Uterus (tissue), 4 donors: Measurements from ENCODE around the gene ARAP1. TPM values are rescaled to one million over a fixed set of nuclear protein-coding genes. Genes with fewer than 3 reads are reported as not detected.

Experiments
- DNase-seq, 2 donors: peaks; one replicate each; pipeline ENCODE4 v3.0.0-alpha.2; 2019 to 2020
- H3K27ac ChIP-seq, 2 donors: fragments of 200-600 bp; sonication (generic); 1 replicate in 1 of 2; 2 replicates in 1 of 2; pipeline ENCODE4 v1.5.1; 2016 to 2018
- H3K27me3 ChIP-seq, 2 donors: fragments of 200-600 bp; sonication (generic); one replicate each; pipeline ENCODE4 v1.5.1; 2018 to 2019; ENCODE audit warnings: control low read depth in 1 of 2
- H3K36me3 ChIP-seq, 2 donors: fragments of 200-600 bp; sonication (generic); one replicate each; pipeline ENCODE4 v1.5.1; 2019; ENCODE audit warnings: control low read depth in 1 of 2
- H3K4me1 ChIP-seq, 2 donors: fragments of 200-600 bp; sonication (generic); one replicate each; pipeline ENCODE4 v1.5.1; 2018 to 2019; ENCODE audit warnings: control low read depth in 1 of 2
- H3K4me3 ChIP-seq, 2 donors: fragments of 200-600 bp; sonication (generic); 1 replicate in 1 of 2; 2 replicates in 1 of 2; pipeline ENCODE4 v1.5.1; 2018 to 2019; ENCODE audit warnings: mild to moderate bottlenecking in 1 of 2
- H3K9me3 ChIP-seq, 2 donors: fragments of 200-600 bp; sonication (generic); one replicate each; pipeline ENCODE4 v1.5.1; 2019; ENCODE audit warnings: control low read depth in 1 of 2
- CTCF ChIP-seq, 4 experiments: fragments of 200-600 bp in 2 of 4; fragments of 450-650 bp in 2 of 4; sonication (generic) in 2 of 4; IDR thresholded peaks; one replicate each; pipeline ENCODE4 v1.5.1; 2016 to 2019; ENCODE audit warnings: antibody characterized with exemption in 4 of 4, mild to moderate bottlenecking in 2 of 4, moderate library complexity in 1 of 4
- POLR2A ChIP-seq, 2 donors: fragments of 450-650 bp; IDR thresholded peaks; one replicate each; pipeline ENCODE4 v1.6.1; 2016; ENCODE audit warnings: antibody characterized with exemption in 2 of 2, mild to moderate bottlenecking in 1 of 2, moderate library complexity in 1 of 2
- intact Hi-C: fragments of 100-400 bp; cut with DNase I; formaldehyde crosslinking; loops from one replicate; pipeline ENCODE4 v1.15.1; 2023; ENCODE audit warnings: low total_unique reads
- total RNA-seq, 4 donors: library from RNA; depleted of rRNA in 3 of 4; stranded (reverse); fragments of >200 nt in 3 of 4; gene quantifications; one replicate each; pipeline versions ENCODE4 v1.1.0 to v1.2.4, GENCODE V29; 2014 to 2023
- donor health status: DM: yes; HTN: yes; CAD: no.

The ARAP1 gene
- total RNA-seq, 4 donors from 2014 or later: 21.3 to 222 (median 70.4) TPM

DNA sequence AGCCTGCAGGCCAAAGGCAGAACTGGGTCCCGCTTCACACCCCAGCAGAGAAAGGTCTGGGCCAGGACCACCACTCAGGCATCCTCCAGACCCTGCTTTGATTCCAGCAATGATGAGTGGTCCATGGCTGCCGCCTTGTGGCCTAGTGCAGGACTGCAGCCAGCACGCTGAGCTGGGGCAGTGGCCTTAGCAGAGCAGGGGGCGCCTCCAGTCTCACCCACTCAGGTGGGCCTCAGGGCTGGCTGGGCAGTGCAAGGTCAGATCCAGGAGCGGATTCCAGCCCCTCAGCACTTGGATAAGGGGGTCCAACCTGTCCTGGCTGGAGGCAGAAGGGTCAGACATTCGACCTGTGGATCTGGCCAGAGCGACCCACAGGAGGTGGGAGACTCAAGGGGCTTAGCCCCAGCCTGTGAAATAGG lies 68.4 kb downstream of the ARAP1 start:
- Histone ChIP-seq H3K27me3 (no peaks in the 10 kb centered on the region), H3K36me3 (no peaks in the 10 kb centered on the region), H3K4me3 (no peak overlapping the region), H3K27ac (peak overlapping the region; percentile 43 to 75), H3K4me1 (no peaks in the 10 kb centered on the region), H3K9me3 (no peaks in the 10 kb centered on the region)
- peak; percentile 58 to 68 for DNase-seq
- intact Hi-C loops: no loop called here
- TF ChIP-seq POLR2A (IDR thresholded peaks at IDR 0.05) (peak in 1 of 2 donors; percentile 15), CTCF (IDR thresholded peaks at IDR 0.05) (peak; percentile 83 to 95 (median 88))

DNA sequence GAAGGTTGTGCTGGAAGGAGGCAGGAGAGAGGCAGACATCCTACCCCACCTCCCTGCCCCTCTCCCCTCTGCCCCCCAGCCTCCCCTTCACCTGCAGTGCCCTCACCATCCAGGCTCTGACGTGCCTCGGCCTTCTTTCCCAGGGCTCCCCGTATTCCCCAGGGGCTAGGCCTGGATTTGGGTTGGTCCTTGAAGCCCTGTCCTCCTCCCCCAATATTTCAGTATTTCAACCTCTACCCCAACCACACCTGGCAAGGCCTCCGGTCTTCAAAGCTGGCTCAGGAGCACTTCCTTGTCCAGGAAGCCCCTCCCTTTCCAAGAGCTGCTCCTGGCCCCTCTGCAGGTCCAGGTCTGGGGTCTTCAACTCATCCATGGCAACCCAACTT lies 69.4 kb downstream of the ARAP1 start:
- no peak for DNase-seq
- Histone ChIP-seq H3K9me3 (no peaks in the 10 kb centered on the region), H3K4me1 (no peaks in the 10 kb centered on the region), H3K27ac (no peak overlapping the region), H3K36me3 (no peaks in the 10 kb centered on the region), H3K27me3 (peaks cover 0 to 6% of the 10 kb centered on the region in 2 donors), H3K4me3 (no peak overlapping the region)
- intact Hi-C loops: no loop called here
- no peak for TF ChIP-seq CTCF (IDR thresholded peaks at IDR 0.05)
- TF ChIP-seq POLR2A (IDR thresholded peaks at IDR 0.05): no peak

DNA sequence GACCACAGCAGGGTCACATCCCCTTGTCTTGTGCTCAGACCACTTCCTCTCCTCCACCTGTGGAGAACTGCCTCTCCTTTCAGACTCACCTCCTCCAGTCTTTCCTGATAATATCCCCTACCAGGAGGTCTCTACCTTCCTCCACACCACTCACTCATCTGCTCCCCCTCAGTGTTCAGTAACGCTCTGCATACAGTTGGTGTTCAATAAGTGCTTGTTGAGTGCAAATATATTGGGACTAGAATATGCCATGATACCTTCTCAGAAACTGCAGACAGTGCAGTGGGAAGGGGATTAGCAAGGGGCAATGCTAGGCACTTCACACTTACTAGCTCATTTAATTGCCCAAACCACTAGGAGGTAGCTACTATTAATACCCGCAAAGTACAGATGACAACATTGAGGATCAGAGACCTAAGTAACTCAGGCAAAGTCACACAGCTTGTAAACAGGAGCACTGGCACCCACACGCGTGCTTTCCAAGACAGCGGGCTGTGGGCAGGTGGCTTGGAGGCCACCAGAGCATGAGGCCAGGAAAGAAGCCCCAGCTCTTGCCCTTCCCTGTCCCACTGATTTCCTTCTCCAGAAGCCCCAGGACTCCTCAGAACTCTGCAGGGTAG lies 69.9 kb downstream of the ARAP1 start:
- TF ChIP-seq CTCF (IDR thresholded peaks at IDR 0.05) (no peak), POLR2A (IDR thresholded peaks at IDR 0.05) (no peak)
- Histone ChIP-seq H3K27me3 (peaks cover 0 to 11% of the 10 kb centered on the region in 2 donors), H3K4me1 (no peaks in the 10 kb centered on the region), H3K36me3 (no peaks in the 10 kb centered on the region), H3K27ac (no peak overlapping the region), H3K4me3 (no peak overlapping the region), H3K9me3 (no peaks in the 10 kb centered on the region)
- intact Hi-C loops: no loop called here
- no peak for DNase-seq

DNA sequence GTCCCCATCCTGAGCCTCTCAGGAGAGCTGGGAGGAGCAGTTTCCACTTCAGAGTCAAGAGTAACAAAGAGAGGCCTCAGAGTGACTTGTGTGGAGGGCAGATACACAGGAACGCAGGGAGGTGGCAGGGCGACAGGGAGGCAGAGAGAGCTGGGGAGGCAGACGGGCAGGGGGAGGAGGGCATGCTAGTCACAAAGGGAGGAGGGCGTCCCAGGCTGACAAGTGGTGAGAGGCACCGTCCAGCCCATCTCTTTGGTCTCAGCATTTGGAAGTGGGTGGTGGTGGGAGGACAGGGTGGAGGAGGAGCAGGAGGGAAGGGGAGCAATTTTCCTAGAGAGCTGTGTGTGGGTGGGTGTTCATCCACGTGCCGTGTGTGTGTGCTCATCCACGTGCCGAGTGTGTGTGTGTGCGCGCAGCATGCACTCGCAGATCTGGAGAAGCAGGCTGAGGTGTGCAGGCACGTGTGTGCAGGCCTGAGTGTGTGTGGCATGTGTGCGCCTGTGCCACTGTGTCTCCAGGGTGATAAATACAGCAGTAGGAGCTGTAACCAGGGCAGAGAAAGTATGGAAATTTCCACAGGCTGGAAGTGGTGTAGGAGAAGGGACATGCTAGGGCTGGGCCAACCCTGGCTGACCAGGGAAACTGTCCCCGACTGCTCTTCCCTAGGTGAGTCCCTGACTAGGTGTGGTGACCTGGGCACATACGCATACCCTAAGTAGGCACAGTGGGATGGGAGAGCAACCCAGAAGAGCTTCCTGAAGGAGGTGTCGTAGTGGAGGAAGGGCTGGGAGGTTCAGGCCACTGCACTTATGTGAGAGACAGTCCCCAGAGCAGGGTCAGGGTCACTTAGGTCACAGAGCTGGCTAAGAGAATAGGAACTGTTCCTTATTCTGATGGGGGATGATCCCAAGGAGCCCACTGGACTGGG lies 70.7 kb downstream of the ARAP1 start:
- no peak overlapping the region for H3K4me3 ChIP-seq
- H3K4me1 ChIP-seq: no peaks in the 10 kb centered on the region
- intact Hi-C loops: no loop called here
- H3K27ac ChIP-seq: no peak overlapping the region
- no peaks in the 10 kb centered on the region for H3K9me3 ChIP-seq
- no peaks in the 10 kb centered on the region for H3K36me3 ChIP-seq
- no peak for TF ChIP-seq POLR2A (IDR thresholded peaks at IDR 0.05)
- TF ChIP-seq CTCF (IDR thresholded peaks at IDR 0.05): no peak
- peak in 1 of 2 donors; percentile 31 for DNase-seq
- peaks cover 0 to 16% of the 10 kb centered on the region in 2 donors for H3K27me3 ChIP-seq

GRCh38 chr11:72680624-72681158 lies 71.5 kb downstream of the ARAP1 start:
- H3K27me3 ChIP-seq: peaks cover 0 to 16% of the 10 kb centered on the region in 2 donors
- TF ChIP-seq CTCF (IDR thresholded peaks at IDR 0.05) (no peak), POLR2A (IDR thresholded peaks at IDR 0.05) (no peak)
- H3K9me3 ChIP-seq: no peaks in the 10 kb centered on the region
- H3K4me3 ChIP-seq: no peak overlapping the region
- intact Hi-C loops: no loop called here
- no peak overlapping the region for H3K27ac ChIP-seq
- no peaks in the 10 kb centered on the region for H3K4me1 ChIP-seq
- DNase-seq: no peak
- H3K36me3 ChIP-seq: no peaks in the 10 kb centered on the region
